Measurements from ENCODE around the gene CREB5. TPM values are rescaled to one million over a fixed set of nuclear protein-coding genes. Genes with fewer than 3 reads are reported as not detected.

Gene CREB5
- total and polyA plus RNA-seq, 7 donors, result 0.86 to 33.8 (median 16.6) TPM

DNA sequence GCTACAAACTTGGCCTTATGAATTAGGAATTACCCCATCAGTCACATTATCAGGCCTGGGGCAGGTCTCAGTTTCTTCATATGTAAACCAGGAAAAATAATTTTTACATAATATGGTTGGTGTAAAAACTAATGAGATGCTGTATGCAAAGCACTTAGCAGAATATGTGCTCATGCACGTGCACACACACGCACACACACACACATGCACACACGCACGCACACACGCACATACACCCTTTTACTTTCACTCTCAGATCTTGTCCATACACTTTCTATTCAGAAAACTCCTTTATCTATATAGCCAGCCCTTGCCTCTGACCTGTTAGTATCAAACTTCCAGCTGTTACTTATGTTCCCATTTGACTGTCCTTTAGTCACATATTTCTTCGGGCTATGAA lies 92.7 kb downstream of the CREB5 start:
- DNase-seq (no peak), ATAC-seq (no peak)
- Histone ChIP-seq H3K4me1 (no peaks in the 10 kb centered on the region), H3K27ac (no peak overlapping the region), H3K27me3 (ENCODE audit: insufficient read depth in 3 of 3, low read length in 2 of 3) (no peaks in the 10 kb centered on the region), H3K36me3 (ENCODE audit: insufficient read depth in 1 of 2, low read depth in 1 of 2) (no peaks in the 10 kb centered on the region), H3K9me3 (no peaks in the 10 kb centered on the region), H3K4me3 (no peak overlapping the region)
- intact Hi-C loops (cut with DNase I), result no loop called here
- WGBS, 3 donors, result 87 to 92% (median 90%) methylated on average over 6 of the region's 6 CpGs
- TF ChIP-seq, protein P1, sequence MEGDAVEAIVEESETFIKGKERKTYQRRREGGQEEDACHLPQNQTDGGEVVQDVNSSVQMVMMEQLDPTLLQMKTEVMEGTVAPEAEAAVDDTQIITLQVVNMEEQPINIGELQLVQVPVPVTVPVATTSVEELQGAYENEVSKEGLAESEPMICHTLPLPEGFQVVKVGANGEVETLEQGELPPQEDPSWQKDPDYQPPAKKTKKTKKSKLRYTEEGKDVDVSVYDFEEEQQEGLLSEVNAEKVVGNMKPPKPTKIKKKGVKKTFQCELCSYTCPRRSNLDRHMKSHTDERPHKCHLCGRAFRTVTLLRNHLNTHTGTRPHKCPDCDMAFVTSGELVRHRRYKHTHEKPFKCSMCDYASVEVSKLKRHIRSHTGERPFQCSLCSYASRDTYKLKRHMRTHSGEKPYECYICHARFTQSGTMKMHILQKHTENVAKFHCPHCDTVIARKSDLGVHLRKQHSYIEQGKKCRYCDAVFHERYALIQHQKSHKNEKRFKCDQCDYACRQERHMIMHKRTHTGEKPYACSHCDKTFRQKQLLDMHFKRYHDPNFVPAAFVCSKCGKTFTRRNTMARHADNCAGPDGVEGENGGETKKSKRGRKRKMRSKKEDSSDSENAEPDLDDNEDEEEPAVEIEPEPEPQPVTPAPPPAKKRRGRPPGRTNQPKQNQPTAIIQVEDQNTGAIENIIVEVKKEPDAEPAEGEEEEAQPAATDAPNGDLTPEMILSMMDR (IDR thresholded peaks at IDR 0.05), result no peak

DNA sequence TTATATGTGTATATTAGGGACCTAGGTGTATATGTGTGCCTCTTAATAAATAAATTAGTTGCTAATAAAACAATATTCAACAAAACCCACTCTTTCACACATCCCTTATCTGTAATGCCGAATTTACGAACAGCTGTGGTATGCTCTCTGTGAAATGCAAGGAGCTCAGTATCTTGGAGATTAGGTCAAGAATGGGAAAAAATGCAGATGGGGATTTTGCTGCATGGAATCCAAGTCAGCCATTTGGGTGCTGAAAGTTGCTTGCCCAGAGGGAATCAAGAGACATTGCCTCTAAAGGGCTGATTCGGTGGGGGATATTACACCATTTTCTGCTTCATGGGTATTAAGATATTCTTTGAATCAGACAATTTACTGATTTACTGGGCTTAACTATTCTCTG lies 93.5 kb downstream of the CREB5 start:
- DNase-seq, result no peak
- no peaks in the 10 kb centered on the region for H3K4me1 ChIP-seq
- no peak overlapping the region for H3K4me3 ChIP-seq
- H3K27me3 ChIP-seq (ENCODE audit: insufficient read depth in 3 of 3, low read length in 2 of 3), result no peaks in the 10 kb centered on the region
- TF ChIP-seq, protein P1 (IDR thresholded peaks at IDR 0.05), result no peak
- no peaks in the 10 kb centered on the region for H3K36me3 ChIP-seq (ENCODE audit: insufficient read depth in 1 of 2, low read depth in 1 of 2)
- no peak for ATAC-seq
- intact Hi-C loops (cut with DNase I), result no loop called here
- 57 to 80% (median 70%) methylated on average over 3 of the region's 3 CpGs for WGBS, 3 donors
- no peak overlapping the region for H3K27ac ChIP-seq
- H3K9me3 ChIP-seq, result no peaks in the 10 kb centered on the region

DNA sequence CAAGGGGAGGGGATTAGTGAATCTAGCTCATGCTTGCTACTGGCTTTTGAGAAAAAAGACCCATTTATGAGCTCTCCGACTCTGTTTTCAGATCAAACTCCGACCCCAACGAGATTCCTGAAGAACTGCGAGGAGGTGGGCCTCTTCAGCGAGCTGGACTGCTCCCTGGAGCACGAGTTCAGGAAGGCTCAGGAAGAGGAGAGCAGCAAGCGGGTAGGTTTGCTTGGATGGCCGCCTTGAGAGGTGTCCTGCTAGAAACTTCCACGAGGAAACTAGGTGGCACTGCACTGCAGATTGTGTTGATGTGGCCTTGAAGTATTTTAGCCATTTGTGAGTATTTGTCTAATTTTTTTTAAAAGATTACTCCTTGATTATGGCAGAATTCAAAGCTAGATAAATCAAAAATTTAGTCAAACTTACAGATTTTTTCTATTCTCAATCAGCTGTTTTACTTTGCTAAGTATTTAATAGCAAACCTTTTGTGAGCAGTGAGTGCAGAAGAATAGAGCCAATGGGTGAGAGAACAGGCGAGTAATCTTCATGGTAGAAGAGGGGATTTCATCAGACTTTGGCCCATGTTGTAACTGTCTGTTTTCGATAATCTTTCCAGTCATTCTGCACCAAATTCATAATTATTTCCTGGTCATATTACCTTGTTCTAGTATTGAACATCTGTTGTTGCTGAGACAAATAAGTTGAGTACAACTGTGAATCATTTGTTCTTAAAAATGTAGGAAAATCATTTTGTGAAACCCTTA lies 95.4 kb downstream of the CREB5 start:
- no peak for ATAC-seq
- Histone ChIP-seq H3K4me3 (no peak overlapping the region), H3K4me1 (no peaks in the 10 kb centered on the region), H3K27me3 (ENCODE audit: insufficient read depth in 3 of 3, low read length in 2 of 3) (no peaks in the 10 kb centered on the region), H3K27ac (no peak overlapping the region), H3K9me3 (no peaks in the 10 kb centered on the region), H3K36me3 (ENCODE audit: insufficient read depth in 1 of 2, low read depth in 1 of 2) (no peaks in the 10 kb centered on the region)
- intact Hi-C loops (cut with DNase I), result no loop called here
- WGBS, 3 donors, result 78 to 83% (median 81%) methylated on average over 11 of the region's 11 CpGs
- DNase-seq, result no peak
- TF ChIP-seq, protein P1 (IDR thresholded peaks at IDR 0.05), result no peak

DNA sequence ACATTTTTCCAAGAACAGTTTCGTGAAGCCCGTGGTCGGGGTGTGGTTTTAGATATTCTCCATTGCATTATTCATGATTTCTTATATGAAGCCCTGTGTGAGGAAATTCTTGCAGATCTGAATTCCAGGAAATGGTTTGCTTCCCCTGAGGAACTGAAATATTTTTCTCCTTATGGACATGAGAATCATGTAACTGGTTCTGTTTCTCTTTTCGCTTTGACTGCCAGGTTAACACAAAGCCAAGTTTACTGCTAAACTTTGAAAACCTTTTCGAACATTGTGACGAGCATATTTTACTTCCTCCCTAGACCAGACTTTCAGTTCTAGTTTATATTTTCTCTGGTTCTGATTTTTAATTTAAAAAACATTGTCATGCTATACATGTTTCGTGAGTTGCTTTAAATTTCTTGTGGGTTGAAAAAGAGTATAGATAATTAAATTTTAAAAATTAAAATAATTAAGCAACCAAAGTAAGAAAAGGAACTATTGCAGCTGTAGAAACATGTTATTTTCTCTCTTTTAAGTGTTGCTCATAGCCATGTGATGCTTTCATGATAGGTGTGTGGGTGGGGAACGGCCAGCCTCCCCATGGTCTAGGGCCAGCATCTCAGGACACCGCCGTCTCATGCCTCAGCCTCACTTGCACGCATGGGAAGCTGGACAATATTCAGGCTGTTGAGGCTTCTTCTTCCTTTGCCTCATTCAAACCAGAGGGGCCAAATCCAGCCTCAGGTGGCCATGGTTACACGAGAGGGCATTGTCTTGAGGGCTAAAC lies 97.1 kb downstream of the CREB5 start:
- 67 to 75% (median 69%) methylated on average over 12 of the region's 12 CpGs for WGBS, 3 donors
- Histone ChIP-seq H3K36me3 (ENCODE audit: insufficient read depth in 1 of 2, low read depth in 1 of 2) (no peaks in the 10 kb centered on the region), H3K4me1 (no peaks in the 10 kb centered on the region), H3K27me3 (ENCODE audit: insufficient read depth in 3 of 3, low read length in 2 of 3) (no peaks in the 10 kb centered on the region), H3K9me3 (no peaks in the 10 kb centered on the region), H3K4me3 (no peak overlapping the region), H3K27ac (no peak overlapping the region)
- intact Hi-C loops (cut with DNase I), result no loop called here
- ATAC-seq (no peak), DNase-seq (peak in 1 of 2 donors; percentile 30)
- TF ChIP-seq, protein P1 (IDR thresholded peaks at IDR 0.05), result no peak

All from psoas muscle (tissue), 8 donors.